ENCODE data around the gene C21orf58.

DNA sequence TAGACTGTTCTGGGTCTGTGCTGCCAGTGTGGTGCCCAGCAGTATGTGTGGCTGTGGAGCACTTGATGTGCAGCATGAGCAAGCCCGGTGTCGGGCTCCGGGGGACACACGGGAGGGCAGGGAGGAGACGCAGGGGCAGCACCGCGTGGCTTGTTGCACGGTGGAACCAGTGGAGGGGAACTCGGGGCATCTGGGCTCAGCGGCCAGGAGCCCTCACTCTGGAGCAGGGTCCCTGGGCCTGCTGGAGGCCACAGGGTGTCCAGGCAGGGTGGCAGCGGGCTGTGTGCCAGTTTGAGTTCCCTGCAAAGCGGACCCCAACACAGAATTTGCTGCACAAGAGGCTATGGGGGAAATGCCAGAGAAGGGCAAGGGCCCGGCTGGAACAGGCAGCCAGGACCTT lies 30.8 kb upstream of the C21orf58 start:
- TF ChIP-seq GATA2 (IDR thresholded peaks at IDR 0.05; ENCODE audit: low read depth, low read length): no peak
- TF ChIP-seq GATA3 (IDR thresholded peaks at IDR 0.05; ENCODE audit: low read depth, low read length): no peak
